Stimulated activated CD4-positive, alpha-beta T cell treated with anti-CD3 and anti-CD28 coated beads, TNF-alpha, amount 100 ng/mL, for 48 hours (primary cell): ENCODE measurements around the gene ARMH4.

Source experiments
- DNase-seq, 3 donors: peaks; one replicate each; pipeline ENCODE4 v3.0.0-alpha.2; 2020; ENCODE audit warnings: low read depth in 3 of 3

ARMH4 gene

DNA sequence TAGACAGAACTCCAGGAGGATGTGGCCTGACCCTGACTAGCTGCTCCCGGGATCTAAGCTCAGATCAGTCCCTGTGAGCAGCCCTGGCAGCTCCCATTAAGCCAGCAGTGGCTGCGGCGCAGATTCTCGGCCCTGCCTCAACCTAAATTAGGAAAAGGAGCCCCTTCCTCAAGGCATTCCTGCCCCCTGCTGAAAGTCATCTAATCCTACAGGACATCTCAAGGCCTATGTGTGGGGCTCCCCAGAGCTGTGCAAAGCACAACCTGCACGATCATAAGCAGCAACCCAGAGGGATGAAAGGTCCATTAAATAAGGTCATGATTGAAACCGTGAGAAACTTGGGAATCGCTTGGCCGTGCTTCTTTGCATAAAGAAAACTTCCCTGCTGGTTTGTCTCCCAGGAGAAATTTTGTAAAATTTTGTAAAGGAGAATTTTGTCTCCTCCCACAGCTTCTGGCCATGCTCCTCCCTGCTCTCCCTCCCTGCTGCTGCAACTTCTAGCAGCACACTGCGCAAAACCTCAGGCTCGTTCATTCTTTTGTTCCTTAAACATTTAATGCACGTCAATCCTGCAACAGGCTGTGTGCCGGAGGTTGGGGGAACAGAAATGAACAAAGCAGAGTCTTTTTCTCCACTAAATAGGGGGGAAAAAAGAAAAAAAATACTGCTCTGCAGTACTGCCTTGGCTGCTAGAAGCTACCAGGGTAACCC is 189.5 kb downstream of the ARMH4 start:
- DNase-seq, result no peak

GRCh38 chr14:57961786-57962060 is 190.3 kb downstream of the ARMH4 start:
- no peak for DNase-seq

GRCh38 chr14:57960946-57961785 is 190.8 kb downstream of the ARMH4 start:
- DNase-seq, result no peak

DNA sequence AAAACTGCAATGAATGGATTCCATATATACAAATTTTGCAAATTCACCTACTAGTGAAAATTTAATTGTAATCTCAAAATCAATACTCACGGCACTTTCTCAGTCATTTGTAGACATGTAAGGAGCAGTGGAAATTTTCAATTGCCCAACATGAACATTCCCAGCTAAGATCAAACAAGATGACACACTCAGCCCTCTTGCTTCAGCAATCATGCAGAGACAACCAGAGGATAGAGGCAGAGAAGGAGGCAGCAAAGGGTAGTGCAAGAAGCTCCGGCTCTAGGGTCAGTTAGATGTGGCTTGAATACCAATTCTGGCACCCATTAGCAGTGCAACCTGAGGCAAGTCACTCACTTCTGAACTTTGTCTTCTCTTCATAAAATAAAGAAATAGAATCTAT is 194.6 kb downstream of the ARMH4 start:
- no peak for DNase-seq
